ENCODE results near the gene GLRX3.
A peak's percentile ranks its signal among the peaks of the same experiment; 100 is the strongest.
"Not testable (repeated sequence)": the region's sequence is repeated elsewhere in the genome, so short reads cannot be mapped to it uniquely, and the experiment has no call there.

The GLRX3 gene

DNA sequence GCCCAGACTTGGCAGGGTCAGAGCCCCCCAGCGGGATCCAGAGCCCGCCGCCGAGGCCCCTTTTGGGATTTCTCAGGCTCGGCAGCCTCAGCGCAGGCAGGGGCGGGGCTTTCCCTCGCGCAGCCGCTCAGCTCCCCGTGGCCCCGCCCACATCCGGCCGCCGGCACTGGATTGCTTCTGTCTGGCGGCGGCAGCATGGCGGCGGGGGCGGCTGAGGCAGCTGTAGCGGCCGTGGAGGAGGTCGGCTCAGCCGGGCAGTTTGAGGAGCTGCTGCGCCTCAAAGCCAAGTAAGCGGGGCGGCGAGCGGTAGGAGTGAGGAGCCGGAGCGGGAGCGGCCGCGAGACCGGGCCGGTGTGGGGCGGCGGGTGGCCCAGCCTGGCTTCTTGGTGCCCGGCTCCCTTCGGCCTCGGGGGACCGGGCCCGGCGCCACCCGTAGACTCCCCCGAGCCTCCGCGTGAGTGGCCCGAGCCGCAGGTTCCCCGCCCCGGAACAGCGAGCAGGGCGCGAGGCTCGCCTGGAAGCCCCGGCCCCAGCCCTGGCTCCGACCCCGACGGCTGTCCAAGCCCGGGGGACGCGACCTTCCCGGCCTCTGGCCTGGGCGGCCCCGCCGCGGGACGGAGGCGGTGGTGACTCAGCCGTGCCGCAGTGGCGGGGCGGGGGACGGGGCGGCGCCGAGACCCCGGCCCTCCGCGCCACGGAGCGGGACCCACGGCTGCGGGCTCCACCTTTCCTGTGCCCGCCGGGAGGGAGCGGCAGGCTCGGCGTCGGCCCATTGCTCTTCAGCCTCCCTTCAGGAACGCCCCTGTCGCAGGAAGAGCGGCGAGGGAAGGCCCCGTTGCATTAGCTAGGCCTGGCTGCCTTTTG, at the start of gene GLRX3:
TSS of gene GLRX3 (plus strand) at position 166 of the 864 bp plus-strand sequence. CDS start at position 196, 30 bp downstream.
- Histone ChIP-seq H3K36me3 (ENCODE audit: control insufficient read depth, insufficient read depth, low read length) (no peaks in the 10 kb centered on the region), H3K4me3 (ENCODE audit: low read length) (peak within 1 kb of the TSS; percentile 67), H3K9ac (ENCODE audit: low read length) (peak within 1 kb of the TSS; percentile 73), H3K27me3 (ENCODE audit: control insufficient read depth, insufficient read depth, low read length) (no peaks in the 10 kb centered on the region), H3K4me1 (ENCODE audit: control insufficient read depth, insufficient read depth, low read length) (peaks cover 14% of the 10 kb centered on the region), H3K27ac (ENCODE audit: low read depth, low read length) (peak within 1 kb of the TSS; percentile 72)

DNA sequence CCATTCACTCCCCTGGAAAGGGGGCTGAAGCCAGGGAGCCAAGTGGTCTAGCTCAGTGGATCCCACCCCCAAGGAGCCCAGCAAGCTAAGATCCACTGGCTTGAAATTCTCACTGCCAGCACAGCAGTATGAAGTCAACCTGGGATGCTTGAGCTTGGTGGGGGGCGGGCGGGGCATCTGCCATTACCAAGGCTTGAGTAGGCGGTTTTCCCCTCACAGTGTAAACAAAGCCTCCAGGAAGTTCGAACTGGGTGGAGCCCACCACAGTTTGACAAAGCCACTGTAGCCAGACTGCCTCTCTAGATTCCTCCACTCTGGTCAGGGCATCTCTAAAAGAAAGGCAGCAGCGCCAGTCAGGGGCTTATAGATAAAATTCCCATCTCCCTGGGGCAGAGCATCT, 45.6 kb upstream of the GLRX3 start:
- not testable (repeated sequence) for H3K9ac ChIP-seq (ENCODE audit: low read length); H3K36me3 ChIP-seq (ENCODE audit: control insufficient read depth, insufficient read depth, low read length); H3K27ac ChIP-seq (ENCODE audit: low read depth, low read length)

DNA sequence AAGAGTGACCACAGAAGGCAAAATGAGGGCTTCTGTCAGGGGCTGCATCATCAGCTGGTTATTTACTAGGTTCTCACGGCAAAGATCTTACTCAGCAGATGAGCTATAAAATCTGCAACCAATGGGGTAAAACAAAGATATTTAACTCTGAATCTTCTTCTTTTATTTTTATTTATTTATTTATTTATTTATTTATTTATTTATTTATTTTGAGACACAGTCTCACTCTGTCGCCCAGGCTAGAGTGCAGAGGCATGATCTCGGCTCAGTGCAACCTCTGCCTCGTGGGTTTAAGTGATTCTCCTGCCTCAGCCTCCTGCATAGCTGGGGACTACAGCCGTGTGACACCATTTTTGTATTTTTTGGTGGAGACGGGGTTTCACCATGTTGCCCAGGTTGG, 36.8 kb upstream of the GLRX3 start:
- no peaks in the 10 kb centered on the region for H3K36me3 ChIP-seq (ENCODE audit: control insufficient read depth, insufficient read depth, low read length)
- no peak overlapping the region for H3K4me3 ChIP-seq (ENCODE audit: low read length)
- H3K9ac ChIP-seq (ENCODE audit: low read length): no peak overlapping the region
- H3K4me1 ChIP-seq (ENCODE audit: control insufficient read depth, insufficient read depth, low read length): no peaks in the 10 kb centered on the region
- H3K27ac ChIP-seq (ENCODE audit: low read depth, low read length): no peak overlapping the region
- no peaks in the 10 kb centered on the region for H3K27me3 ChIP-seq (ENCODE audit: control insufficient read depth, insufficient read depth, low read length)

More for the DNA sequence above, 45.6 kb upstream of the GLRX3 start:
- not testable (repeated sequence) for H3K4me3 ChIP-seq (ENCODE audit: low read length); H3K27me3 ChIP-seq (ENCODE audit: control insufficient read depth, insufficient read depth, low read length); H3K4me1 ChIP-seq (ENCODE audit: control insufficient read depth, insufficient read depth, low read length)

DNA sequence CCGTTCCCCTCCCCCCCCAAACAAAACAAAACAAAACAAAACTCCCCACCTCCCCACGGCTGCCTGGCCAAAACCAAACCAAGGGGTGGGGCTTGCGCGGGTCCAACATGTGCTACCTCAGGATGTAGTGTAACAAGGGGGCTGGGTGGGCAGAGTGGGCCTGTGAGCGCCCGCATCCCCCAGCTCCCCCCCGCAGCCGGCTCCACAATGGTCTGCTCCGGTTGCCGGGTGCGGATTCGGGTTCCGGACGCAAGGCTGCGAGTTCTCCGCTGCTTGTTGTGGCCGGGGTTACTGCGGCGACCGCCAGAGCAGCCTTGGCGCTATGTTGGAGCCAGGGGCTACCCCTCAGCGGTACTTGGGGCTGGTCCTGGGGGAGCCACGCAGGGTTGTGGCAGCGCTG, 30.5 kb upstream of the GLRX3 start:
- Histone ChIP-seq H3K4me1 (ENCODE audit: control insufficient read depth, insufficient read depth, low read length) (peaks cover 12% of the 10 kb centered on the region), H3K9ac (ENCODE audit: low read length) (no peak overlapping the region), H3K4me3 (ENCODE audit: low read length) (no peak overlapping the region), H3K27me3 (ENCODE audit: control insufficient read depth, insufficient read depth, low read length) (no peaks in the 10 kb centered on the region), H3K27ac (ENCODE audit: low read depth, low read length) (no peak overlapping the region), H3K36me3 (ENCODE audit: control insufficient read depth, insufficient read depth, low read length) (no peaks in the 10 kb centered on the region)

DNA sequence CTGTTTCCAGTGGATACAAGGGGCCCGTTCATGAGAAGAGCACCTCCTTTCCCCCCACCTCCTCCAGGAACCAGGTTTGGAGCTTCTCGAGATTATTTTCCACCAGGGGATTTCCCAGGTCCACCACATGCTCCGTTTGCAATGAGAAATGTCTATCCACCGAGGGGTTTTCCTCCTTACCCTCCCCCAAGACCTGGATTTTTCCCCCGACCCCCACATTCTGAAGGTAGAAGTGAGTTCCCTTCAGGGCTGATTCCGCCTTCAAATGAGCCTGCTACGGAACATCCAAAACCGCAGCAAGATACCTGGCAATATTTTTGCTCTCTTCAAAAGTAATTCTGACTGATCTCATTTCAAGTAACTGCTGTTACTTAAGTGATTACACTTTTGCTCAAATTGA, 28.0 kb upstream of the GLRX3 start:
- not testable (repeated sequence) for H3K27ac ChIP-seq (ENCODE audit: low read depth, low read length); H3K27me3 ChIP-seq (ENCODE audit: control insufficient read depth, insufficient read depth, low read length); H3K4me3 ChIP-seq (ENCODE audit: low read length); H3K36me3 ChIP-seq (ENCODE audit: control insufficient read depth, insufficient read depth, low read length); H3K9ac ChIP-seq (ENCODE audit: low read length)
- peaks cover 12% of the 10 kb centered on the region for H3K4me1 ChIP-seq (ENCODE audit: control insufficient read depth, insufficient read depth, low read length)

DNA sequence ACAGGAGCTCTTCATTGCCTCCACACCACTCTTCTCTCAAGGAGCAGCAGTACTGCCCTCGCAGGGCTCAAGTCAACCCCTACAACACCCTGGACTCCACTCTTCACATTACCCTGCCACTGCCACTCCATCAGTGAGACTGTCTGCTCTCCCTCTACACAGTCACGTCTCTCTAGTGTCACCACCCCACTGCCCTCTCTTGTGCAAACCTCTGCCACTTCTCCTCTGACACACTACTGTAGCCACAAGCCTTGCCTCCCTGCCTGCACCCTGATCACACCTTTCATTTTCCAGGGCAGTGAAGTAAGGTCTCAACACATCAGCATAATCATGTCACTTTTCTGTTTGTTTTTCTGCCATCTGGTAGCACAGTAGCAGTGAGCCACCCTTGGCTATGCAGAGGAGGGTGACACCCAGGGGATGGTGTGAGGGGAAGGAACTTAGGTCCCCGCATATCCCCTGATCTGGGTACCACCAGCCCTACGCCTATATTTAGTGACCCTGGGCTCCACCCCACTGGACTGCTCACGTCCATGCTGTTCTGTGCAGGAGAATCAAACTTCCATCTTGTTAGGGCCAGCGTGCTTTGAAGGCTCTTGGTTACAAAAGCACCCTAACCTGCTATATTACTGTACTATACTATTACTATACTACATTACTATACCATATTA, 27.1 kb upstream of the GLRX3 start:
- peaks cover 12% of the 10 kb centered on the region for H3K4me1 ChIP-seq (ENCODE audit: control insufficient read depth, insufficient read depth, low read length)
- H3K36me3 ChIP-seq (ENCODE audit: control insufficient read depth, insufficient read depth, low read length): no peaks in the 10 kb centered on the region
- no peaks in the 10 kb centered on the region for H3K27me3 ChIP-seq (ENCODE audit: control insufficient read depth, insufficient read depth, low read length)
- peak overlapping the region; percentile 30 for H3K27ac ChIP-seq (ENCODE audit: low read depth, low read length)
- peak overlapping the region; percentile 88 for H3K4me3 ChIP-seq (ENCODE audit: low read length)
- no peak overlapping the region for H3K9ac ChIP-seq (ENCODE audit: low read length)

DNA sequence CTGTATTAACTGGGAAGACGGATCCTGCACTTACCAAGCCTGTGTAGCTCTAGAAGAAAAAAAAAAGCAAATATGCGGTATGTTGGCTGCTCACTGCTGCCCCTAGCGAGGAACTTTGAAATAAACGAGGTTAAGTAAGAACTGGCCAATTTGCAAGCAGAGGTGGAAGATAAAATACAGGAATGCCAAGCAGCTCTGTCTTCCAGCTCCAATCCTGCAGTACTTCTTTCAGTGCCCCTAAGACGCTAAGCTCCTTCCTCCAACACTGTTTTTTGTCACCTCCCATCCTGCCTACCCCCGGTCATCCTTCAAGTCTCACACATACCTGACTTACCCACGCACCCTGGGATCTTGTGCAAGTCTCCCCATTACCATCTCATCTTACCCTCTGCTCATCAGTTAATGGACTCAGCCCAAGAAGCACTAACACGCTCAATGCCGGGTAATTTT, 26.4 kb upstream of the GLRX3 start:
- peak overlapping the region; percentile 54 for H3K9ac ChIP-seq (ENCODE audit: low read length)
- no peaks in the 10 kb centered on the region for H3K36me3 ChIP-seq (ENCODE audit: control insufficient read depth, insufficient read depth, low read length)
- peak overlapping the region; percentile 89 for H3K27ac ChIP-seq (ENCODE audit: low read depth, low read length)
- H3K27me3 ChIP-seq (ENCODE audit: control insufficient read depth, insufficient read depth, low read length): no peaks in the 10 kb centered on the region
- H3K4me3 ChIP-seq (ENCODE audit: low read length): peak overlapping the region; percentile 88
- peaks cover 12% of the 10 kb centered on the region for H3K4me1 ChIP-seq (ENCODE audit: control insufficient read depth, insufficient read depth, low read length)

DNA sequence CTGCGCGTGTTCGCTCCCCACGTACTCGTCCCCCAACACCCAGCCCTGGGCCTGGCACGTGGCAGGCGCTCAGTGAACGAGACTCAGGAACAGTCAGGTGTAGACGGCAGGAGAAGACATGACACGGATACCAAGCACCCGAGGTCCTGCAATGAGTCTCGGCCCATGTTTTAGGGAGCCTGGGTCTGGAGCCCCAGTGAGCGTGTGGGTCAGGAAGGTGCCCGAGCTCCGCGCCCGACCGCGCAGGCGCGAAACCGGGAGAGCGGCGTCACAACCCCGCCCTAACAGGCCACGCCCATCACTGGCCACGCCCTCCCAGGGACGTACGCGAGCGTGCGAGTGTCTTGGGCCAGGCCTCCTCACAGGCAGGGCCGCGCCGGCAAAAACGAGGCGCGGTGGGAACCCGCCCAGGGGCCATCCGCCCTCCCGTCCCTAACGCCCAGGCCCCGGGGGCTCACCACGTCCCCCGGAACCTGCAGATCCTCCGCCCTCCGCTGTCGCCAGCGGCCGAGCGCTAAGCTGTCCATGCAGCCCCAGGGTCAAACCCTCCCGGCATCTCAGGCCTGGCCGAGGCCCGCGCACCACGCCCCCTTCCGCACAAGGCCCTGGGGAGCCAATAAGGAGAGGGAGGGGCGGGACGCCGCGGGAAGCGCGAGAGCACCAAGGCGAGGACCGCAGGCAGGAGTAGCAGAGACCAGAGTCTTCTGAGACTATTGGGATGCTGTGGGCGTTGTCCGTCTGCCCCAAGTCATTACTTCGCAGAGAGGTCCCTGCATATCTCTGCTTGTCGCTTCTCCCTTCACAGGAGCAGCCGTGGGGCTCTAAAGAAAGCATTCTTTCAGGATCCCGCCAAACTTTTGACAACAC, 25.7 kb upstream of the GLRX3 start, which contains the start of gene C10orf143:
TSS of gene C10orf143 (minus strand) at position 585 of the 867 bp plus-strand sequence. CDS start at position 527, 58 bp downstream.
- Histone ChIP-seq H3K9ac (ENCODE audit: low read length) (peak within 1 kb of the TSS; percentile 54), H3K27me3 (ENCODE audit: control insufficient read depth, insufficient read depth, low read length) (no peaks in the 10 kb centered on the region)

DNA sequence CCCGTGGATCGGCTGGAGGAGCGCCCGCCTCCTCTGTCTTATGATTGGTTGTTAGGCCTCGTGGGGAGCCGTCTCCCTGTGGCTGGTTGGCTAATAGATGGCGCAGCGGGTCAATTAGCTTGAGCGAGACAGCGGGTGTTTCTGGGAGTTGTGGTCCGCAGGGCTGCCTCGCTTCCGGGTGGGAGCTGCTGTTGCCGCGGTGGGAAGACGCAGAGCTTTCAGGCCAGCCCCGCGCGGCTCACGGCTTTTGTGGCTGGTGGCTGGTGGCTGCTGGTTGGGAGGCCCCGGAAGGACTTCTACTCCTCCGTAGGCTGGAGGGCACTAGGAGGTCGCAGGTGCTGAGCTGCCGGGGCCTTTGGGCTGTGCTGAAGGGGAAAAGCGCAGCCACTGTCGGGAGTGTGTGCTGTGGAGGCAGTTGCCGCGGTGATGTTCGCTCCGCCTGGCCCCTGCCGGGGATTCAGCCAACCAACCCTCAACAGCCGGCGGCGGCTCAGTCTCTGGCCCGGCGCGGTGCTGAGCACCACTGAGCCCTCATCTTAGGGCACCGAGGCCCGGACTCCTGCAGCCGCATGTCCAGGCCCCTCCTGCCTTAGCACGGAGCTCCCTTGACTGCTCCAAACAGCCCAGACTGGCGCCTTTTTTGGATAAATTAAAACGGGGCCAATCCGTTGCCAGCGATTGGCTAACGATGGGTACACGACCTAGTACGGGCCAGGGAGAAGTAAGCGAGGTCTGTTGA, 24.9 kb upstream of the GLRX3 start:
- H3K36me3 ChIP-seq (ENCODE audit: control insufficient read depth, insufficient read depth, low read length): no peaks in the 10 kb centered on the region
- H3K27ac ChIP-seq (ENCODE audit: low read depth, low read length): peak overlapping the region; percentile 89
- peak overlapping the region; percentile 88 for H3K4me3 ChIP-seq (ENCODE audit: low read length)
- peaks cover 12% of the 10 kb centered on the region for H3K4me1 ChIP-seq (ENCODE audit: control insufficient read depth, insufficient read depth, low read length)
- no peaks in the 10 kb centered on the region for H3K27me3 ChIP-seq (ENCODE audit: control insufficient read depth, insufficient read depth, low read length)
- peak overlapping the region; percentile 19 for H3K9ac ChIP-seq (ENCODE audit: low read length)

More for the DNA sequence above, 25.7 kb upstream of the GLRX3 start, which contains the start of gene C10orf143:
- Histone ChIP-seq H3K27ac (ENCODE audit: low read depth, low read length) (peak within 1 kb of the TSS; percentile 89), H3K4me3 (ENCODE audit: low read length) (peak within 1 kb of the TSS; percentile 88), H3K4me1 (ENCODE audit: control insufficient read depth, insufficient read depth, low read length) (peaks cover 12% of the 10 kb centered on the region), H3K36me3 (ENCODE audit: control insufficient read depth, insufficient read depth, low read length) (no peaks in the 10 kb centered on the region)

DNA sequence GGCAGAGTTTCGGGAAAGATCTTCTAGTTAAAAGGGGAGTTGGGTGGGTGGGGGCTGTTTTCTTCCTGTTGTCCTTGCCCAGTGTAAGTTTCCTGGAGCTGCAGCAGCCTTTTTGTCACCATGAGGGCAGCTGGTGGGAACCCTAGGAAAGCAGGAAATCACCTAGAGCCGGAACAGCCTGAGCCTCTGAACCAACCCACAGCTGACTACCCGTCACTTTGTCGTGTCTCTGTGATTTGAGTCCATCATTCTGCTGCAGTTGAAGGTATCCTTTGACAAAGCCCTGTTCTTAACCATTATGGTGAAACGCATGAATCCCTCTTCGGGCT, 24.4 kb upstream of the GLRX3 start:
- Histone ChIP-seq H3K27ac (ENCODE audit: low read depth, low read length) (peak overlapping the region; percentile 89), H3K36me3 (ENCODE audit: control insufficient read depth, insufficient read depth, low read length) (no peaks in the 10 kb centered on the region), H3K9ac (ENCODE audit: low read length) (no peak overlapping the region), H3K4me3 (ENCODE audit: low read length) (peak overlapping the region; percentile 80), H3K27me3 (ENCODE audit: control insufficient read depth, insufficient read depth, low read length) (no peaks in the 10 kb centered on the region), H3K4me1 (ENCODE audit: control insufficient read depth, insufficient read depth, low read length) (peaks cover 12% of the 10 kb centered on the region)

DNA sequence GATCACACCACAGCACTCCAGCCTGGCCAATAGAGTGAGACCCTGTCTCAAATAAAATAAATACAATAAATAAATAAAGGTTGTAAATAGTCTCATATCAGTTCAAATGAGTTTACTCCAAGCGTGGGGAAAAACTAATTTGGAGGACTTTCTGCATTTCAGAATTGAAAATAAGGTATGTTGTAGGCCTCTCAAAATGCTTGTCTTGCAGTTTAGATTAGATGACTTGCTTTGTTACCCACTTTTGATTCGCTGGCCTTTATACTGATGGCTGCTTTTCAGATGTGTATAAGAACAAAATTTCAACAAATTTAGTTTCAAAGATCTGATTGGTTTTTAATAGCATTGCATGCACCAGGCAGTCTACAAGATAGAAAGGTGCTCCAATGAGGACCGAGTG, 23.4 kb upstream of the GLRX3 start:
- Histone ChIP-seq H3K9ac (ENCODE audit: low read length) (no peak overlapping the region), H3K4me1 (ENCODE audit: control insufficient read depth, insufficient read depth, low read length) (peaks cover 12% of the 10 kb centered on the region), H3K36me3 (ENCODE audit: control insufficient read depth, insufficient read depth, low read length) (no peaks in the 10 kb centered on the region), H3K27ac (ENCODE audit: low read depth, low read length) (no peak overlapping the region), H3K27me3 (ENCODE audit: control insufficient read depth, insufficient read depth, low read length) (no peaks in the 10 kb centered on the region), H3K4me3 (ENCODE audit: low read length) (no peak overlapping the region)
